ENCODE data around the gene NCAPH2.

NCAPH2 gene

GRCh38 chr22:50526108-50526833 lies 18.2 kb downstream of the NCAPH2 start (continued):
- TF ChIP-seq ZBTB17 (tag by site-specific recombination; IDR thresholded peaks at IDR 0.05) (no peak), ZNF548 (tag by site-specific recombination; IDR thresholded peaks at IDR 0.05) (no peak), ZNF707 (tag by site-specific recombination; IDR thresholded peaks at IDR 0.05) (no peak), ZNF155 (tag by site-specific recombination; IDR thresholded peaks at IDR 0.05) (no peak), ZNF146 (tag by site-specific recombination; IDR thresholded peaks at IDR 0.05) (no peak), ZNF362 (tag by site-specific recombination; IDR thresholded peaks at IDR 0.05) (no peak), PRDM6 (tag by site-specific recombination; IDR thresholded peaks at IDR 0.05) (no peak), ZNF514 (tag by site-specific recombination; IDR thresholded peaks at IDR 0.05) (no peak), ZNF776 (tag by site-specific recombination; IDR thresholded peaks at IDR 0.05; ENCODE audit: borderline replicate concordance) (no peak), MEIS1 (CRISPR knock-in tag; IDR thresholded peaks at IDR 0.05; ENCODE audit: borderline replicate concordance) (no peak), ZNF558 (tag by site-specific recombination; IDR thresholded peaks at IDR 0.05) (no peak), ZNF184 (tag by site-specific recombination; IDR thresholded peaks at IDR 0.05) (no peak), ZNF37A (tag by site-specific recombination; IDR thresholded peaks at IDR 0.05) (no peak), SP7 (tag by site-specific recombination; IDR thresholded peaks at IDR 0.05) (no peak; the same call in 1 of the 2 replicates), ZNF777 (tag by site-specific recombination; IDR thresholded peaks at IDR 0.05; ENCODE audit: borderline replicate concordance) (no peak), HOXC10 (CRISPR knock-in tag; IDR thresholded peaks at IDR 0.05) (0 out of 2 replicates have a peak, but pooled peaks have one; percentile 37), ZNF148 (tag by site-specific recombination; IDR thresholded peaks at IDR 0.05; ENCODE audit: borderline replicate concordance) (no peak), MYNN (tag by site-specific recombination; IDR thresholded peaks at IDR 0.05; ENCODE audit: borderline replicate concordance) (no peak), ZNF654 (tag by site-specific recombination; IDR thresholded peaks at IDR 0.05; ENCODE audit: low read depth) (no peak), PATZ1 (tag by site-specific recombination; IDR thresholded peaks at IDR 0.05) (0 out of 2 replicates have a peak, but pooled peaks have one; percentile 20), ZNF580 (tag by site-specific recombination; IDR thresholded peaks at IDR 0.05) (no peak), GLIS1 (tag by site-specific recombination; IDR thresholded peaks at IDR 0.05) (peak; percentile 20; the same call in 1 of the 2 replicates), ZBTB44 (tag by site-specific recombination; IDR thresholded peaks at IDR 0.05) (no peak), ZNF19 (tag by site-specific recombination; IDR thresholded peaks at IDR 0.05; ENCODE audit: low read depth) (no peak), HOXA7 (CRISPR knock-in tag; IDR thresholded peaks at IDR 0.05; ENCODE audit: borderline replicate concordance) (no peak), KLF1 (tag by site-specific recombination; IDR thresholded peaks at IDR 0.05) (no peak; the same call in 1 of the 2 replicates), ZNF701 (tag by site-specific recombination; IDR thresholded peaks at IDR 0.05) (no peak), ZNF266 (tag by site-specific recombination; IDR thresholded peaks at IDR 0.05; ENCODE audit: low read depth) (no peak), OVOL3 (tag by site-specific recombination; IDR thresholded peaks at IDR 0.05) (no peak), ZNF433 (tag by site-specific recombination; IDR thresholded peaks at IDR 0.05; ENCODE audit: low read depth) (no peak)
